ENCODE measurements around the gene ZSCAN1. TPM values are rescaled to one million over a fixed set of nuclear protein-coding genes. Genes with fewer than 3 reads are reported as not detected.
"Not testable (repeated sequence)": the region's sequence is repeated elsewhere in the genome, so short reads cannot be mapped to it uniquely, and the experiment has no call there.

Gene ZSCAN1, protein sequence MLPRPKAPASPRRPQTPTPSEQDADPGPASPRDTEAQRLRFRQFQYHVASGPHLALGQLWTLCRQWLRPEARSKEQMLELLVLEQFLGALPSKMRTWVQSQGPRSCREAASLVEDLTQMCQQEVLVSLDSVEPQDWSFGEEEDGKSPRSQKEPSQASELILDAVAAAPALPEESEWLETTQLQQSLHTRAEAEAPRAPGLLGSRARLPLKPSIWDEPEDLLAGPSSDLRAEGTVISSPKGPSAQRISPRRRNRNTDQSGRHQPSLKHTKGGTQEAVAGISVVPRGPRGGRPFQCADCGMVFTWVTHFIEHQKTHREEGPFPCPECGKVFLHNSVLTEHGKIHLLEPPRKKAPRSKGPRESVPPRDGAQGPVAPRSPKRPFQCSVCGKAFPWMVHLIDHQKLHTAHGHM
- polyA plus RNA-seq (ENCODE audit: low read depth in 6 of 6), result not detected

DNA sequence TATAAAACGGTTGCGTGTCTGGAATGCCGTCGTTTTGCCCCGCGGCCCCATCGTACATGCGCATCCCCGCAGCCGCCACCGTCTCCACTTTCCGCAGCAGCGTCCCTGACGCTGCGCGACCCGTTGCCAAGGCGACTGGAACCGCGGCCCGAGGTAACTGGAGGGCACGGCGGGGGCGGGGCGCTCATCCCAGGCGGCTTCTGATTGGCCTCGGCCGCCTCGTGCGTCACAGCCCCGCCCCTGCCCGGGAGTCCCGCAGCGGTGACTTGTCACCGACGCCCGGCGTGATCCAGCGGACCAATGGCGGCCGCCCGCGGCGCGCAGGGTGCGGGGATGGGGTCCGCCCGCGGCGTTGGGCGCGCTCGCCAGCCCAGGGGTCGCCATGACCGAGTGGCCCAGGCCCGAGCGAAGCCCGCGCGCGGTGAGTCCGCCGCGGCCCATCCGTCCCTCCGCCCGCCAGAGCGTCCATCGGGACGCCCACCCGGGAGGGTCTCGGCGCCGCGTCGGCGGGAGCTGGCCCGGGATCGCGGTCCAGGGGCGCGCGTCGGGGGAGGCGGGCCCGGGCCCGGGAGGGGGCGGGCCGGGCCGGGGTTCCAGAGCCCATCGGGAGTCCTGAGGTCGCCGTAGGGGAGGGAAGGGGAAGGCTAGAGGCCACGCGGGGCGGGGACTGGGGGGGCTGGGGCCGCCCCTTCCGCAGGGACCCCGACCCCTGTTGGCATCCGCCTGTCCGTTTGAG, at the start of gene ZSCAN1:
Gene ZSCAN1 (plus strand): TSS at position 285 of the 736 bp plus-strand sequence. CDS start 3,812 bp downstream, outside the sequence.
- Mint-ChIP-seq H3K27me3 (peaks cover 25 to 56% (median 47%) of the 10 kb centered on the region in 3 donors), H3K27ac (peak within 1 kb of the TSS in 4 of 6 donors; percentile 85 to 96 (median 93)), H3K9me3 (peaks cover 13 to 39% (median 19%) of the 10 kb centered on the region in 7 donors), H3K36me3 (peaks cover 4 to 33% of the 10 kb centered on the region in 2 donors), H3K4me3 (peak within 1 kb of the TSS; percentile 70 to 92 (median 79)), H3K4me1 (peaks cover 8 to 18% (median 9%) of the 10 kb centered on the region in 3 donors)
- DNase-seq, result peak; percentile 74
- peak; percentile 92 for ATAC-seq (ENCODE audit: low read depth in 2 of 2)

GRCh38 chr19:57992841-57993240, 41.0 kb upstream of the ZSCAN1 start:
- DNase-seq (no peak), ATAC-seq (ENCODE audit: low read depth in 2 of 2) (no peak)
- no peaks in the 10 kb centered on the region for H3K27me3 Mint-ChIP-seq
- H3K27ac Mint-ChIP-seq, result no peak overlapping the region
- H3K4me3 Mint-ChIP-seq, result no peak overlapping the region
- peaks cover 5 to 8% (median 8%) of the 10 kb centered on the region in 3 donors for H3K4me1 Mint-ChIP-seq
- peaks cover 52 to 73% of the 10 kb centered on the region in 2 donors for H3K36me3 Mint-ChIP-seq
- peaks cover 13 to 56% (median 41%) of the 10 kb centered on the region in 7 donors for H3K9me3 Mint-ChIP-seq

- Mint-ChIP-seq H3K9me3 (peaks cover 0 to 21% (median 4%) of the 10 kb centered on the region in 7 donors), H3K27ac (peak overlapping the region; percentile 47 to 92 (median 86)), H3K4me3 (peak overlapping the region; percentile 77 to 96 (median 92)), H3K4me1 (peaks cover 33 to 62% (median 58%) of the 10 kb centered on the region in 3 donors), H3K27me3 (no peaks in the 10 kb centered on the region), H3K36me3 (peaks cover 30 to 51% of the 10 kb centered on the region in 2 donors)
- DNase-seq, result no peak
- no peak for ATAC-seq (ENCODE audit: low read depth in 2 of 2)
Measured at GRCh38 chr19:58000677-58001076, 33.1 kb upstream of the ZSCAN1 start.

DNA sequence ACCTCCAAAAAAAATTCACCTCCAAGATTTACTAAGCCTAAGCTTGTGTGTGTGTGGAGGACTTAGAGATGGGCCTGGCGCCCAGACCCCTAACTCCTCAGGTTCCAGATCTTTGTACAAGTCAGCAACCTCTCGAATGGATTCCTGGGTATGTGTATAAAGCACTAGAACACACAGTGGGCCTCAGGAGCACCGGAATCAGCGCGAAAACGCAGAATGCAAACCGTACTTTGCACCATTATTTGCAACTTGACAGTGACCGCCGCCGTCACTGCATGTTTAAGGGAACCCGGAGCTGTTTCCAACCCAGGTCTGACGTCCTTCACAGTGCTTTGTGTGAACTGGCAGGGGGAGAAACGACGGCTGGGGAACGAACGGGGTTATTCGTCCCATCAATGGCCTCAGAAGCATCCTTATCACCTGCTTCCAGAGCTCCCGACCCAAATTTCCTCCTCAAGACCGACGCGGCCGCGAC, 31.9 kb upstream of the ZSCAN1 start:
- peaks cover 22 to 48% of the 10 kb centered on the region in 2 donors for H3K36me3 Mint-ChIP-seq
- ATAC-seq (ENCODE audit: low read depth in 2 of 2) (peak; percentile 3 to 7), DNase-seq (no peak)
- H3K4me3 Mint-ChIP-seq, result peak overlapping the region; percentile 85 to 96 (median 92)
- H3K9me3 Mint-ChIP-seq, result peaks cover 0 to 25% (median 4%) of the 10 kb centered on the region in 7 donors
- peaks cover 33 to 60% (median 58%) of the 10 kb centered on the region in 3 donors for H3K4me1 Mint-ChIP-seq
- peak overlapping the region; percentile 83 to 96 (median 94) for H3K27ac Mint-ChIP-seq
- H3K27me3 Mint-ChIP-seq, result no peaks in the 10 kb centered on the region

DNA sequence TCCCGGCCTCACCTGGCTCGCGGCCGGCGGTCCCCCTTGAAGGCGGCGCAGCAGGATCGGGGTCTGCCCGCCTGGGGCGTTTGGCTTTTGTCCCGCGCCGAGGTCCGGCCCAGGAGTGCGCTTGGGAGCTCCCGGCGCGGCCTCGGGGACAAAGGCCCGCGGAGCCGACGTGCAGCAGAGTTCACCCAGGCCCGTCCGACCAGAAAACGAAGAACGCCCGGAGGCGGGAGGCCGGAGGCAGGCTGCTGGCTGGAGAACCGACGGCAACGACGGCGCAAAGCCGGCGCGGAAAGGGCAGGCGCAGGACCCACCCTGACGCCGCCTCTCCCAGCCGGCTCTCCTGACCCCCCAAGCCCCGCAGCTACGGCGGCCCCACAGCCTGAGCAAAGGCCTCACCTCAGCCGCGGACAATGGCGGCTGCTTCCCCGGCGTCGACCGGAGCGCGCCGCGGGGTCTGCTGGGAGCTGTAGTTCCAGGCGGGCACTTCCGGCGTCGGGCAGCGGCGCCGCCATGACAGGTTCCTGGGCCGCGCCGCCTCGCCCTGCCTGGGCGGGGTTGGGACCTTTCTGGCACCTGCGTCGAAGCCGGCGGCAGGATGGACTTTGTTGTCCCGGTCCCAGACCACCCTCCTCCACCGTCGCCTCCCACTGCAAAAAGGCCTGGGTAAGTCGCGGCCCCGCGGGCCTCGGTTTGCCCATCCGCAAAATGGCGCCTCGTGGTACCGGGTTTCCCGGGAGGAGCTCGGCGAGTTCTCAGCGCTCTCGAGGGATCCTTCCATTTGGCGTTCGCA, 31.2 kb upstream of the ZSCAN1 start, which contains the start of gene ZNF606:
Gene ZNF606 (minus strand): TSS at position 437 of the 790 bp plus-strand sequence. CDS start 1,501 bp downstream, outside the sequence.
- Mint-ChIP-seq H3K27me3 (no peaks in the 10 kb centered on the region), H3K4me1 (peaks cover 33 to 65% (median 65%) of the 10 kb centered on the region in 3 donors), H3K27ac (peak within 1 kb of the TSS; percentile 92 to 98 (median 96)), H3K36me3 (peaks cover 16 to 55% of the 10 kb centered on the region in 2 donors), H3K9me3 (peaks cover 0 to 28% (median 7%) of the 10 kb centered on the region in 7 donors), H3K4me3 (peak within 1 kb of the TSS; percentile 88 to 96 (median 92))
- ATAC-seq (ENCODE audit: low read depth in 2 of 2) (peak; percentile 96), DNase-seq (peak; percentile 87)

GRCh38 chr19:58003174-58003828, 30.5 kb upstream of the ZSCAN1 start:
- peaks cover 9 to 58% of the 10 kb centered on the region in 2 donors for H3K36me3 Mint-ChIP-seq
- ATAC-seq (ENCODE audit: low read depth in 2 of 2) (no peak), DNase-seq (no peak)
- H3K27me3 Mint-ChIP-seq, result no peaks in the 10 kb centered on the region
- peaks cover 0 to 31% (median 11%) of the 10 kb centered on the region in 7 donors for H3K9me3 Mint-ChIP-seq
- peaks cover 33 to 66% (median 66%) of the 10 kb centered on the region in 3 donors for H3K4me1 Mint-ChIP-seq
- peak overlapping the region; percentile 88 to 96 (median 92) for H3K4me3 Mint-ChIP-seq
- H3K27ac Mint-ChIP-seq, result peak overlapping the region; percentile 92 to 98 (median 96)

DNA sequence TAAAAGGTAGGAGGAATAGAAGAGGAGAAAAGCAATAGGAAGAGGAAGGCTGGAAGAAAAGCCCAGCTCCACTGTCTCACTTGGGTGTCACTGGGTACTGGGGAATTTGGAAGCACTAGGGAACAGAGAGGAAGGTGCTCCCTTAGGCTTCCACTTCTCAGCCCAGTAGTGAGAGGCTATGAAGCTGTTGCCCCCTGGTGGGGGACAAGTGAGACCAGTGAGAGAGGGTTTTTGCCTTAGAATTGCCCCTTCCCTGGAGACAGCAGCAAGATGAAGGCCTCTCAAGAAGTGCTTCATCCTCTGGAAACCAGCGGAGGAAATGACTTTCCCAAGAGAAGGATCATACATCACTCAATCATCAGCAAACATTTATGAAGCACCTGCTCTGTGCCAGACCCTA, 26.5 kb upstream of the ZSCAN1 start:
- no peak for ATAC-seq (ENCODE audit: low read depth in 2 of 2)
- peaks cover 8 to 41% of the 10 kb centered on the region in 2 donors for H3K36me3 Mint-ChIP-seq
- DNase-seq, result peak; percentile 10
- H3K27me3 Mint-ChIP-seq, result no peaks in the 10 kb centered on the region
- H3K27ac Mint-ChIP-seq, result peak overlapping the region in 3 of 6 donors; percentile 19 to 83 (median 43)
- H3K4me3 Mint-ChIP-seq, result peak overlapping the region in 4 of 8 donors; percentile 49 to 75 (median 65)
- peaks cover 0 to 41% (median 12%) of the 10 kb centered on the region in 7 donors for H3K9me3 Mint-ChIP-seq
- peaks cover 13 to 53% (median 43%) of the 10 kb centered on the region in 3 donors for H3K4me1 Mint-ChIP-seq

DNA sequence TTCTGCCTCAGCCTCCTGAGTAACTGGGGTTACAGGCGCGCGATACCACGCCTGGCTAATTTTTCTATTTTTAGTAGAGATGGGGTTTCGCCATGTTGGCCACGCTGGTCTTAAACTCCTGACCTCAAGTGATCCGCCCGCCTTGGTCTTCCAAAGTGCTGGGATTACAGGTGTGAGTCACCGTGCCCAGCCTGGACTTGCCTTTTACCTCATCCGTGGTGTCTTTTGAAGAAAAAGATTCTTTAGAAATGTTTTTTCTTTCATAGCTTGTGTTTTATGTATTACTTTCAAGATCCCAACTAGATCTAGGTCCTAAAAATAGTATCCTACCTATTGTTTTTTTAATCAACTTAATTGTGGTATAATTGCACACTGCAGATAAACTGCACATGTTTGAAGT, 24.9 kb upstream of the ZSCAN1 start:
- peaks cover 0 to 33% (median 12%) of the 10 kb centered on the region in 7 donors for H3K9me3 Mint-ChIP-seq
- H3K4me1 Mint-ChIP-seq, result peaks cover 10 to 41% (median 31%) of the 10 kb centered on the region in 3 donors
- peak overlapping the region in 7 of 8 donors; percentile 83 to 93 (median 90) for H3K4me3 Mint-ChIP-seq
- not testable (repeated sequence) for H3K27me3 Mint-ChIP-seq; ATAC-seq (ENCODE audit: low read depth in 2 of 2); DNase-seq
- peaks cover 7 to 45% of the 10 kb centered on the region in 2 donors for H3K36me3 Mint-ChIP-seq
- H3K27ac Mint-ChIP-seq, result peak overlapping the region in 5 of 6 donors; percentile 58 to 95 (median 89)

DNA sequence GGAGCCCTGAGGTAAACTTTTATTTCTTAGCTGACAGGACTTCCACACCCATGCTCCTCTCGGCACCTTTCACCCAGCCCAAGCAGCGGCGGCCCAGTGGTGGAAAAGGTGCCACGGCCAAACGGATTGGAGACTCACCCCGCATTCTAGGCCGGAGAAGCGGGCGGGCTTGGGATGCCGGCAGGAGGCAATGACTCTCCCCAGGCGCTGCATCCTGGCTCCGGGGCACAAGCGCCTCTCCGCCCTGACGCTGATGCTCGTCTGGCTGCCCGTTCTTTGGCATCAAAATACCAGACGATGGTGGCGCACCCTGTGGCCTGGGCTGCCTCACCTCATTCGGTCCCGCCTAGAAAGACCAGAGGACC, 24.5 kb upstream of the ZSCAN1 start:
- H3K4me3 Mint-ChIP-seq, result peak overlapping the region; percentile 83 to 93 (median 90)
- H3K27ac Mint-ChIP-seq, result peak overlapping the region; percentile 30 to 95 (median 91)
- peaks cover 6 to 37% (median 27%) of the 10 kb centered on the region in 3 donors for H3K4me1 Mint-ChIP-seq
- H3K27me3 Mint-ChIP-seq, result no peaks in the 10 kb centered on the region
- H3K36me3 Mint-ChIP-seq, result peaks cover 4 to 40% of the 10 kb centered on the region in 2 donors
- ATAC-seq (ENCODE audit: low read depth in 2 of 2), result no peak
- peaks cover 0 to 30% (median 12%) of the 10 kb centered on the region in 7 donors for H3K9me3 Mint-ChIP-seq
- DNase-seq, result no peak

DNA sequence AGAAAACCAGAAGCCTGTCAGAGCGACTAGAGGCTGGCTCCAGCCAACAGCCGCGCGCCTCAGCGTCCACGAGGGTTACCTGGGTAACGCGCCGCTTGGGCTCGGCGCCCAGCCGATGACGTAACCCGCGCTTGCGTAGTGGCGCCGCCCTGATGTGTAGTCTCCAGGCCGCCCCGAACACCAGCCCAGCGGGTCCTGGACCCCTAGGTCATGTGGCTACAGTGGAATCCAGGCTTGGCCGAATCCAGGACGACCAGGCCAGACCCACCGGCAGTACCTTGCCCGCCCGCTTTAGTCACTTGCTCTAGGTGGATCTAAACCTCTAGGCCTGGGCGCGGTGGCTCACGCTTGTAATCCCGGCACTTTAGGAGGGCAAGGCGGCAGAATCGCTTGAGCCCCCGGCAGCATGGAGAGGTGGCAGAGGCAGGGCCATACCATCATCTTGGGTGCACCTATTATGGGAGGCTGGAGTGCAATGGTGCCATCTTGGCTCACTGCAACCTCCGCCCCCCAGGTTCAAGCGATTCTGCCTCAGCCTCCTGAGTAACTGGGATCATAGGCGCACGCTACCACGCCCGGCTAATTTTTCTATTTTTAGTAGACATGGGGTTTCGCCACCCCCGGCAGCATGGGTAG, 24.0 kb upstream of the ZSCAN1 start:
- H3K27me3 Mint-ChIP-seq, result no peaks in the 10 kb centered on the region
- peak overlapping the region; percentile 67 to 95 (median 92) for H3K27ac Mint-ChIP-seq
- H3K36me3 Mint-ChIP-seq, result peaks cover 2 to 35% of the 10 kb centered on the region in 2 donors
- peaks cover 1 to 32% (median 22%) of the 10 kb centered on the region in 3 donors for H3K4me1 Mint-ChIP-seq
- ATAC-seq (ENCODE audit: low read depth in 2 of 2) (peak; percentile 96 to 99), DNase-seq (peak; percentile 87)
- peaks cover 0 to 26% (median 9%) of the 10 kb centered on the region in 7 donors for H3K9me3 Mint-ChIP-seq
- H3K4me3 Mint-ChIP-seq, result peak overlapping the region; percentile 83 to 93 (median 90)

DNA sequence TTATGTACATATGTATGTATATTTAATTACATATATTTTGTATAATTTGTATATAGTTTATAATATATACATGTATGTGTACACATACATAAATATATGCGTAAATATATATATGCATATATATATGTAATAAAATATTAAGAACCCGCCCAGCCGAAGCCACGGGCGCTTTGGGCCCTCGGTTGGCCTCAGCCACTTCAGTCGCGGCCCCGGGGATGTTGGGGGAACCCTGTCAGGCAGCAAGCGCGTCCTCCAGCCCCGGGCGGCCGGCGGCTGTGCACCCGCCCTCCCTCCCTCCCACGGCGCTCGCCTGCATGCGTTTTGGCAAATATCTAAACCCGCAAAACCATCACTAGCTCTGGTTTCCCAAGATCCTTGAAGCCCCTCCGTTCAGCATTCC, 23.3 kb upstream of the ZSCAN1 start:
- peaks cover 0 to 25% (median 15%) of the 10 kb centered on the region in 3 donors for H3K4me1 Mint-ChIP-seq
- peak overlapping the region in 5 of 6 donors; percentile 60 to 94 (median 90) for H3K27ac Mint-ChIP-seq
- DNase-seq, result no peak
- no peaks in the 10 kb centered on the region for H3K27me3 Mint-ChIP-seq
- peaks cover 0 to 28% of the 10 kb centered on the region in 2 donors for H3K36me3 Mint-ChIP-seq
- peaks cover 0 to 23% (median 8%) of the 10 kb centered on the region in 7 donors for H3K9me3 Mint-ChIP-seq
- H3K4me3 Mint-ChIP-seq, result peak overlapping the region; percentile 83 to 93 (median 90)
- ATAC-seq (ENCODE audit: low read depth in 2 of 2), result no peak
